ENCODE data around the gene ARHGAP1.

The ARHGAP1 gene

GRCh38 chr11:46682773-46683752 is 17.4 kb downstream of the ARHGAP1 start:
- no peak overlapping the region for H3K4me3 ChIP-seq (replicated peaks; ENCODE audit: insufficient read depth, low read length)
- no peaks in the 10 kb centered on the region for H3K27me3 ChIP-seq (ENCODE audit: insufficient read depth, poor library complexity, severe bottlenecking)
- no peak for DNase-seq (ENCODE audit: low read depth in 1 of 2, low spot score in 1 of 2)
- no peak for TF ChIP-seq SPI1 (IDR thresholded peaks at IDR 0.05; ENCODE audit: borderline replicate concordance, low read depth)
- TF ChIP-seq CTCF (IDR thresholded peaks at IDR 0.05; ENCODE audit: insufficient read depth, low read length): no peak
- no peak for TF ChIP-seq POLR2AphosphoS5 (IDR thresholded peaks at IDR 0.05; ENCODE audit: low read depth)
- TF ChIP-seq GABPA (IDR thresholded peaks at IDR 0.05; ENCODE audit: low read depth): no peak
- no peak for TF ChIP-seq REST (IDR thresholded peaks at IDR 0.05; ENCODE audit: insufficient replicate concordance, low read depth)
- H3K27ac ChIP-seq (replicated peaks): no peak overlapping the region

- no peaks in the 10 kb centered on the region for H3K27me3 ChIP-seq (ENCODE audit: insufficient read depth, poor library complexity, severe bottlenecking)
- H3K27ac ChIP-seq (replicated peaks): no peak overlapping the region
- no peak overlapping the region for H3K4me3 ChIP-seq (replicated peaks; ENCODE audit: insufficient read depth, low read length)
- no peak for DNase-seq (ENCODE audit: low read depth in 1 of 2, low spot score in 1 of 2)
- TF ChIP-seq GABPA (IDR thresholded peaks at IDR 0.05; ENCODE audit: low read depth) (no peak), REST (IDR thresholded peaks at IDR 0.05; ENCODE audit: insufficient replicate concordance, low read depth) (no peak), SPI1 (IDR thresholded peaks at IDR 0.05; ENCODE audit: borderline replicate concordance, low read depth) (no peak), CTCF (IDR thresholded peaks at IDR 0.05; ENCODE audit: insufficient read depth, low read length) (no peak), POLR2AphosphoS5 (IDR thresholded peaks at IDR 0.05; ENCODE audit: low read depth) (no peak)
These were observed 18.6 kb downstream of the ARHGAP1 start for GRCh38 chr11:46681814-46682213.

- Histone ChIP-seq H3K27ac (replicated peaks) (no peak overlapping the region), H3K4me3 (replicated peaks; ENCODE audit: insufficient read depth, low read length) (no peak overlapping the region), H3K27me3 (ENCODE audit: insufficient read depth, poor library complexity, severe bottlenecking) (no peaks in the 10 kb centered on the region)
- TF ChIP-seq SPI1 (IDR thresholded peaks at IDR 0.05; ENCODE audit: borderline replicate concordance, low read depth): no peak
- no peak for TF ChIP-seq GABPA (IDR thresholded peaks at IDR 0.05; ENCODE audit: low read depth)
- TF ChIP-seq POLR2AphosphoS5 (IDR thresholded peaks at IDR 0.05; ENCODE audit: low read depth): no peak
- TF ChIP-seq CTCF (IDR thresholded peaks at IDR 0.05; ENCODE audit: insufficient read depth, low read length): no peak
- TF ChIP-seq REST (IDR thresholded peaks at IDR 0.05; ENCODE audit: insufficient replicate concordance, low read depth): no peak
- no peak for DNase-seq (ENCODE audit: low read depth in 1 of 2, low spot score in 1 of 2)
These were observed 19.6 kb downstream of the ARHGAP1 start for GRCh38 chr11:46680815-46681214.
